HG03066 (cell line): ENCODE measurements around the gene C1orf21.

Source experiments
- ATAC-seq: cut with Tn5 transposase; IDR thresholded peaks from one replicate; pipeline ENCODE4 v1.9.1; 2021; ENCODE audit warnings: low read depth; ENCODE audit not compliant: unreplicated experiment

The C1orf21 gene

DNA sequence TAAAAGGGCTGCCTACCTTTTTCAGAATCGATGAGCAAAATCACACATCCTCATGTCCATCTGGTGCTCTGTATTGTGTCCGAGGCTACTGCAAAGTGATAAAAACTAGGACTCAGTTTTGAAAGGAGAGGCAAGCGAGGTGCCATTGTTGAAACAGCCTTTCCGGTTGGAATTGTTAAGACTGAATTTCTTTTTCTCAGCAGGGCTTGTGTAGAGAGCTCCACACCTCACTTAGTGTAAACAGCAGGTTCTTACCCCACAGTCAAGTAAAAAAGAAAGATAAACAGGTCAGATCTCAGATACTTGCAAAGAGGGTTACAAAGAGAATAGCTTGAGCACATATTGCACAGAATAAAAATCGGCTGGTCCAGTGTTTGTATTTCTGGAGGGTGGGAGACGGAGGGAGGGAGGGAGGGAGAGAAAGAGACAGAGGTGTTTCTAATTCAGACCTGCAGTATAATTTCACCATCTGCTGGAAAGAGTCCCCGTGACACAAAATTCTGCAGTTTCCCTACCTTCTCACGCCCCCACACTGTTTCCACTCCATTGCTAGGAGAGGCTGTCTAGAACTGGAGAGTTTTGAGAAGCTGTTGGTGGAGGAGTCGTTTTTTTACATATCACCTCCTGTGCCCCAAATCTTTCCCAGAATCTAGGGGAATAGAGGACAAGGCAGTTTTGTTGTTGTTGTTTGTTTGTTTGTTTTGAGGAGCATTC is 285.3 kb downstream of the C1orf21 start:
- ATAC-seq = no peak

GRCh38 chr1:184673305-184673704 is 286.5 kb downstream of the C1orf21 start:
- no peak for ATAC-seq

- no peak for ATAC-seq
These were observed 290.5 kb downstream of the C1orf21 start for GRCh38 chr1:184677344-184677743.
